GM12872 (cell line): ENCODE measurements around the gene CPED1.

Experiments used
- TF ChIP-seq, protein P1 (sequence below): IDR thresholded peaks from 3 replicates; pipeline ENCODE4 v1.5.1; 2011; ENCODE audit warnings: low read depth, mild to moderate bottlenecking, low read length, moderate library complexity; ENCODE audit not compliant: insufficient read depth

Gene CPED1

DNA sequence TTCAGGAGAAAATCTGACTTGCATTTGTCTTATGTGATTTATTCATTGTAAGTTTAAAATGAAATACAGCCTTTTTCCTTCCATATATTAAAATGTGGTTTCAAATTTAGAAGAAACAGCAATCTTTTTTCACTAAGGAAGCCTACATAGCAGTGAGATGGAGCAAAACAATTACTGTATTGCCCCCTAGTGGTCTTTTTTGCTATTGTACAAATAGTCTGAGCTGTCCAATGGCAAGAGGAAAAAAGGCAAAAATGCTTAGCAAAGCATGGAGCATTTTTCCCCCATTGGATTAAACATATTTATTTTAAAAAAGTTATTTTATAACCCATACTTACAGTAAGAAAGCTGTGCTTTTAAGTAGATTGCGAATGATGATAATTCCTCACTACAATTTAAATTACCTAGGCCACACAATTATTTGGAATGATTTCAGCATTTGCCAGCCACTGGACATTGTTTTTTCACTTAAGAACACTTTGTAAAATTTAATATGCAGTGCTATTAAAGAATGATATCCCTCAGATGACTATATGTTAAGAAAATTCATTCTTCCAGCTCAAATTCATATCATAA is 119.5 kb downstream of the CPED1 start:
- TF ChIP-seq, protein P1, sequence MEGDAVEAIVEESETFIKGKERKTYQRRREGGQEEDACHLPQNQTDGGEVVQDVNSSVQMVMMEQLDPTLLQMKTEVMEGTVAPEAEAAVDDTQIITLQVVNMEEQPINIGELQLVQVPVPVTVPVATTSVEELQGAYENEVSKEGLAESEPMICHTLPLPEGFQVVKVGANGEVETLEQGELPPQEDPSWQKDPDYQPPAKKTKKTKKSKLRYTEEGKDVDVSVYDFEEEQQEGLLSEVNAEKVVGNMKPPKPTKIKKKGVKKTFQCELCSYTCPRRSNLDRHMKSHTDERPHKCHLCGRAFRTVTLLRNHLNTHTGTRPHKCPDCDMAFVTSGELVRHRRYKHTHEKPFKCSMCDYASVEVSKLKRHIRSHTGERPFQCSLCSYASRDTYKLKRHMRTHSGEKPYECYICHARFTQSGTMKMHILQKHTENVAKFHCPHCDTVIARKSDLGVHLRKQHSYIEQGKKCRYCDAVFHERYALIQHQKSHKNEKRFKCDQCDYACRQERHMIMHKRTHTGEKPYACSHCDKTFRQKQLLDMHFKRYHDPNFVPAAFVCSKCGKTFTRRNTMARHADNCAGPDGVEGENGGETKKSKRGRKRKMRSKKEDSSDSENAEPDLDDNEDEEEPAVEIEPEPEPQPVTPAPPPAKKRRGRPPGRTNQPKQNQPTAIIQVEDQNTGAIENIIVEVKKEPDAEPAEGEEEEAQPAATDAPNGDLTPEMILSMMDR = peak; percentile 64

DNA sequence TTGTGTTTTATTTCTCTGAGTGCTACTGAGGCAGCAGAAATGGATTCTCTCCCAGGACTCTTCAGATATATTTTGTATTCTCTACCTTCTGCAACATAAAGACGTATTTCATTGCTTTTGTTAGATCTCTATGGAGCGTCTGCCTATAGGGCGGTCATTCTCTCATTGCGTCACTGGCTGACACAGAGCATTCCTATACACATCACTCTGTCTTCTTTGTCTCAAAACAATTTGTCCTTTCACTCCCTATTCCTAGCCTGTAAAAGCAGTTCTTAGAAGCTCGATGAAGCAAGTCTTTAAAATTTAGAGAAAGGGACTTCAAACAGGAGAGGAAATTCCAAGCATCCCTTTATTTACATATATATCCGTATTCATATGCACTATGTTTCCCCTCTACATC is 120.6 kb downstream of the CPED1 start:
- TF ChIP-seq, protein P1 = no peak

DNA sequence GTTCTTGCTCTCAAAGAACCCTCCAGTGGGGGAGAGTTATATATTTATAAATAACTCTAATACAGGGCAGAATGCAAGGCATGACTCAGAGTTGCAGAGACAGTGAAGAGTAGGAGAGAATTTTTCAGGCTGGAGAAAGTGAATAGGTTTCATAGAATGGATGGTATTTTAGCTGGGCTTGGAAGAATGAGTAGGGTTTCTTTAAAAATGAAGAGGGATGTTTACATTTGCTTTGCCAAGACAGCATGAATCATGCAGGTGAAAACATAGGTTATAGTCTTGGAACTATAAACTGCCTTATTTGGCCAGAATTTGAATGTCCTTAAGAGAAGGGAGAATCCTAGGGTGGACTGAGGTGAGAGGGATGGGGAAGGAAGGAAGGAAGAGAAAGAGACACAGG is 124.8 kb downstream of the CPED1 start:
- TF ChIP-seq, protein P1 = no peak

DNA sequence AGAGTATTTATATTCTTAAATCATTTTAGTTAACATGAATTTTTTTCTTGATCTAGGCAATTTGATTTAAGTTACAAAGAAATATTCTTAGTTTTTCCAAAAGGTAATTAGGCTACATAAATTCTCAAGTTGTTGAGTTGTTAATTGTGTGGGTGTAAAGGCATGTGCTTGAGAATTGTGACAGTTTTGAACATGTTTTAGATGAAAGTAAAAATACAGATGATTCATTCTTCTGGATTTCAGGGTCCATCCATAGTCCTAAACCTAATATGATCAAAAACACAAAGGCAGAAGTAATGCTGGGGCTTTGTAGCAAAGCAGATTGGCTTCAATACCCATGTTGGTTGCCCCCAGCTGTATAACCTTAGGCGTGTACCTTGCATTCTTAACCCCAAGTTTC is 127.9 kb downstream of the CPED1 start:
- TF ChIP-seq, protein P1 = no peak

DNA sequence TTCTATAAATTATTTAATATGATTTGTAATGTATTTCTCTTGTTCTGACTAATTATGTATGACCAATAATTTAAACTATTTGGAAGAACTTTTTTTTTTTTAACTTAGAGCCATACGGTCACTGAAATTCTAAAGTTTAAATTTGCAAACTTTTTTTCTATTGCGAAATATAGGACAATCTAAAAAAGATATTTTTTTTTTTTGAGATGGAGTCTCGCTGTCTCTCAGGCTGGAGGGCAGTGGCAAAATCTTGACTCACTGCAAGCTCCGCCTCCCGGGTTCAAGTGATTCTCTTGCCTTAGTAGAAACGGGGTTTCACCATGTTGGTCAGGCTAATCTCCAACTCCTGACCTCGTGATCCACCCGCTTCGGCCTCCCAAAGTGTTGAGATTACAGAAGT is 130.5 kb downstream of the CPED1 start:
- TF ChIP-seq, protein P1 = no peak

DNA sequence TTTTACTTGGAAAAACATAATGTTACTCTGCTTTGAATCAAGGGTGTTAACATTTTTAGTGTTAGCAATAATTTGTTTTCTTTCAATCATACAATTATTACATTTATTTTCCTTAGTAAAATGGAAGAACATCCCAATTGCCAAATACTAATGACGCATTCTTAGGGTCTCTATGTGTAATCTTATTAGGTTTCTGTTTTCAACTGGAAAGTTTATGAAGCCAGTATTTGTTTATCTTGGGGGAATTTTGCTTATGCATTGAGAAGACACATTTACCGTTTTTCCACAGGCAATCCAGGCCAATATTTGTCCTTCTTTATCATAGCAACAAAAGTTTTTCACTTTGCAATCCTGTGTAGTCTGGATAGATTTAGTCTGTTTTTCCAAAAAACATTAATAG is 134.5 kb downstream of the CPED1 start:
- TF ChIP-seq, protein P1 = no peak

DNA sequence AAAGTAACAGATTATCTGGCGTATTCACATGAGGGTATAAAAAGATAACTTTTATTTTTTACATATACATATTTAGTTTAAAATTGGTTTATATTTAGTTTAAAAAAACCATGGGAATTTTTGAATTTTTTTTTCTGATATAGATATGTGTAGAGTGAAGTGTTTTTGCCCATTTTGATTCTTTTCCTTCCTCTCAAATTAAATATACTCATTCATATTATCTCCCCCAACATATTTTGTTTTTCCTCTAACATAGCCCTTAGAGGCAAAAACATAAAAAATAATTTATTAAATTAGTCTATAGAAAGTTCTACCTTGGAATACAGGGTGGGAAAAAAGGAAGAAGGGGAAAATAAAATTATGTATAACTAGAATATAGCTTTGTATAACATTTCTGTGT is 137.7 kb downstream of the CPED1 start:
- TF ChIP-seq, protein P1 = no peak
